ENCODE results near the gene ZBTB4.

ZBTB4 gene

GRCh38 chr17:7479213-7480088 lies at the start of gene ZBTB4:
TSS of gene ZBTB4 (minus strand) at chr17:7479631. CDS start at chr17:7466801, 12,830 bp downstream.
- peak; percentile 21 for DNase-seq

DNA sequence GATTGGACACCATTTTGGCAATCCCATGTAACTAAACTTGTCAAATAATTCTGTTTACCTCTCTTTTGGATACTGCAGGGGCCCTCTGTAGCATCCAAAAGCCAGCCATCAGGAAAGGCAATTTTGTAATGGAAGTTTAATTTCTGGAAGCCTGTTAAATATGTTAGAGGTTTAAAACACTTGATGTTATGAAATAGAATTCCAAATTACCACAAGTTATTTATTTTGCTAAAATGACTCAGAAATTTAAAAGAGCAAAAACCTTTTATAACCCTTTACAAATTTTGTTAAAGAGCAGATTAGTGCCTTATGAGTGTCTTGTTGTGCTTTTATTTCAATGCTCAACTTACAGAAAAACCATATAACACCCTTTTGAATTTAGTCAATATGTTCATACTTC lies 49.4 kb upstream of the ZBTB4 start:
- no peak for DNase-seq

DNA sequence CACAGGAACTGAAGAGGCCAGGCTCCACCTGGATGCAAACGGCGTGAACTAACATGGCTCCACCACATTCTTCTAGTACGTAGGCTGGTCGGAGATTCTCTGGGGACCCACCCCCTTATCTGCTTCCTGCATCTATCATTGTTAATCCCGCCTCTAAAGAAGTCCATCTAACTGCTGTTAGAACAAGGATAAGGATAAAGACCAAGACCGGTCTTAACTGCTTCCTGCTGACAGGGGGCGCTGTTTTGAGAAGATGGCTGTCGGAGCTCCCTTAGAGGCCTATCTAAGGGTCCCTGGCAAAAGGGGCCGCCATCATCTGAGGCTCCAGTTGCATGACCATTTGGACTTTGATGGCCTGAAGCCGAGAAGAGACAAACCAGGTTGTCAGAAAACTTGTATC lies 43.6 kb upstream of the ZBTB4 start:
- DNase-seq, result peak; percentile 3

GRCh38 chr17:7515911-7516610 lies 36.6 kb upstream of the ZBTB4 start:
- DNase-seq, result no peak

- DNase-seq, result no peak
Observed at GRCh38 chr17:7513850-7514419, 34.5 kb upstream of the ZBTB4 start.

GRCh38 chr17:7512824-7513540 lies 33.6 kb upstream of the ZBTB4 start:
- no peak for DNase-seq

GRCh38 chr17:7512105-7512504 lies 32.7 kb upstream of the ZBTB4 start:
- DNase-seq, result no peak

DNA sequence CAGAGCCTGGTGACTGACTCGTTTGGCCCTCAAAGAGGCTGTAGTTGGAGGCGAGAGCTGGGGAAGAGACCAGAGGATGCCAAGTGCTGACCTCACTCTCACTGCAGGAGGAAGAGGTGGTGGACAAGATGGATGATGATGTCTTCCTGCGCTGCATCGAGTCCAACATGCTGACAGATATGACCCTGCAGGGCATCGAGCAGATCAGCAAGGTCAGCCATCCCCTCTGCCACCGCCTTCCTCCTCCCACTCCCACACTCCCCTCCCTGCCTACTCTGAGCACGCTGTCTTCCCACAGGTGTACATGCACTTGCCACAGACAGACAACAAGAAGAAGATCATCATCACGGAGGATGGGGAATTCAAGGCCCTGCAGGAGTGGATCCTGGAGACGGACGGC lies 31.7 kb upstream of the ZBTB4 start:
- no peak for DNase-seq

DNA sequence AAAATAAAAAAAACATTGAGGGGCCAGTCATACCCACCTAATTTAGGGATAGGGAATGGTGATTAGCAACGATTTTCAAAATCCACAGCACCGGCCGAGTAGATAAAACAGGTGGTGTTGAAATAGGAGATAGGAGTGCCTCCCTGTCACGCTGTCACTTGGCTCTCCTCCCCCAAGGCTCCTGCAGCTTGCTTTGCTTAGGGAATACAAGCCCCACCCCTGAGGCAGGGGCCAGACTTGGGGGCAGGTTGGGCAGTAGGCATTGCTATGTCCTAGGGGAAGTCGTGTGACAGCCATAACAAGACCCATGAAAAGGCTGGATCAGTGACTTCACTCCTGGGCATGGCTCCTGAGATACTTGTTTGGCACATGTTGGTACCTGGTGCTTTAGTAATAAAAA lies 30.5 kb upstream of the ZBTB4 start:
- no peak for DNase-seq

DNA sequence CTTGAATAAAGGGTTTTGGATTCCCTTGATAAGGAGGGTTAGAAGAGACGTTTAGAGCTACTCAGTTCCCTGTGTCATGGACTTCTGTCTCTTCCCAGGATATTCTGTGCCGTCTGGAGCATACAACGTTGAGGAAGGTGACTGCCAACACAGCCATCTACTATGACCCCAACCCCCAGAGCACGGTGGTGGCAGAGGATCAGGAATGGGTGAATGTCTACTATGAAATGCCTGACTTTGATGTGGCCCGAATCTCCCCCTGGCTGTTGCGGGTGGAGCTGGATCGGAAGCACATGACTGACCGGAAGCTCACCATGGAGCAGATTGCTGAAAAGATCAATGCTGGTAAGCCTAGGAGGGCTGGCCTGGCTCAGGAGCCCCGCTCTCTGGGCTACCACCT lies 29.4 kb upstream of the ZBTB4 start:
- DNase-seq, result no peak

GRCh38 chr17:7508145-7508544 lies 28.7 kb upstream of the ZBTB4 start:
- no peak for DNase-seq

- DNase-seq, result no peak
Observed at GRCh38 chr17:7503521-7503920, 24.1 kb upstream of the ZBTB4 start.

GRCh38 chr17:7502987-7503386 lies 23.6 kb upstream of the ZBTB4 start:
- no peak for DNase-seq

- DNase-seq, result no peak
Observed at GRCh38 chr17:7502171-7502847, 22.9 kb upstream of the ZBTB4 start.

DNA sequence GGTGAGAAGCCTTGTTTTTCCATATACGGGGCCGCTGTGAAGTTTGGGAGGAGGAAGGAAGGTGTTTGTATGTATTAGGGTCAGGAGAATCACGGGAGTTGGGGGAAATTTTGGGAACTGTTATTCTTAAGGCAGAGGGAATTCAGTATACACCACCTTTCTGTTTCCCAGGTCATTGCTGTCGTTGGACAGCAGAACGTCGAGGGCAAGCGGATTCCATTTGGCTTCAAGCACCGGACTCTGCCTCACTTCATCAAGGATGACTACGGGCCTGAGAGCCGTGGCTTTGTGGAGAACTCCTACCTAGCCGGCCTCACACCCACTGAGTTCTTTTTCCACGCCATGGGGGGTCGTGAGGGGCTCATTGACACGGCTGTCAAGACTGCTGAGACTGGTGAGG lies 22.3 kb upstream of the ZBTB4 start:
- DNase-seq, result no peak

GRCh38 chr17:7499161-7499560 lies 19.7 kb upstream of the ZBTB4 start:
- no peak for DNase-seq

DNA sequence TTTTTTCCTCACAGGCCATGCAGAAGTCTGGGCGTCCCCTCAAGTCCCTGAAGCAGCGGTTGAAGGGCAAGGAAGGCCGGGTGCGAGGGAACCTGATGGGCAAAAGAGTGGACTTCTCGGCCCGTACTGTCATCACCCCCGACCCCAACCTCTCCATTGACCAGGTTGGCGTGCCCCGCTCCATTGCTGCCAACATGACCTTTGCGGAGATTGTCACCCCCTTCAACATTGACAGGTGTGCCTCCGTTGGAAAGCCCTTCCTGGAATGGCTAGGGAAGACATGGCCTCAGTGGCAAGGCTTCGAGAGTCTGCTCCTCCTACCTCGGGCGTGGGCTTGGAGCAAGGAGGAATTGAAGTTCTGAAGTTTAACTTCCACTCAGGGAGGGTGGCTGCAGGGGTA lies 18.2 kb upstream of the ZBTB4 start:
- no peak for DNase-seq

DNA sequence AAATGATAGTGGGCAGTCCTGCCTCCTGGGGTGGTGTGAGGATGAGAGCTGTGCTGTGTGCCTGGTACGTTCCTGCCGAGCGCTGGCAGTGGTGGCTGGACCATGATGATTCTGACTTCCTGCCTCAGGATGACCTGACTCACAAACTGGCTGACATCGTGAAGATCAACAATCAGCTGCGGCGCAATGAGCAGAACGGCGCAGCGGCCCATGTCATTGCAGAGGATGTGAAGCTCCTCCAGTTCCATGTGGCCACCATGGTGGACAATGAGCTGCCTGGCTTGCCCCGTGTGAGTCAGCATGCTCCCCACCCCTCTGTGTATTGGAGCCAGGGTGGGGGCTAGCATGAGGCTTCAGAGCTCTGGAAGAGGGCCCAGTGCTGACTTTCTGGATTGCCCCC lies 17.8 kb upstream of the ZBTB4 start:
- no peak for DNase-seq

DNA sequence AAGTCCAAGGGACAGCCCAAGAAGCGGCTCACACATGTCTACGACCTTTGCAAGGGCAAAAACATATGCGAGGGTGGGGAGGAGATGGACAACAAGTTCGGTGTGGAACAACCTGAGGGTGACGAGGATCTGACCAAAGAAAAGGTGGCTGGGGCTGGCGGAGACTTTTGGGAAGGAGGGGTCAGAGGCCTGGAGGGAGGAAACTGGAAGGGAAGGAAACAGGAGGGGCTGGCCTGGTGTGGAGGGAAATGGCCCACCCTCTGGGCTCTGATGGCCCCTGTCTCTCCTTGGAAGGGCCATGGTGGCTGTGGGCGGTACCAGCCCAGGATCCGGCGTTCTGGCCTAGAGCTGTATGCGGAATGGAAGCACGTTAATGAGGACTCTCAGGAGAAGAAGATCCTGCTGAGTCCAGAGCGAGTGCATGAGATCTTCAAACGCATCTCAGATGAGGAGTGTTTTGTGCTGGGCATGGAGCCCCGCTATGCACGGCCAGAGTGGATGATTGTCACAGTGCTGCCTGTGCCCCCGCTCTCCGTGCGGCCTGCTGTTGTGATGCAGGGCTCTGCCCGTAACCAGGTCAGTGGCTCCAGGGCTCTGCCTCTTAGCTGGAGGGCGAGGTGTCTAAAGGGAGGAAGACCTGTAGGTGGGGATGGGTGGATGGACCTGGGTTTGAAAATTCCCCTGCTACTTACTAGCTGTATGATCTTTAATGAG lies 17.2 kb upstream of the ZBTB4 start:
- no peak for DNase-seq

DNA sequence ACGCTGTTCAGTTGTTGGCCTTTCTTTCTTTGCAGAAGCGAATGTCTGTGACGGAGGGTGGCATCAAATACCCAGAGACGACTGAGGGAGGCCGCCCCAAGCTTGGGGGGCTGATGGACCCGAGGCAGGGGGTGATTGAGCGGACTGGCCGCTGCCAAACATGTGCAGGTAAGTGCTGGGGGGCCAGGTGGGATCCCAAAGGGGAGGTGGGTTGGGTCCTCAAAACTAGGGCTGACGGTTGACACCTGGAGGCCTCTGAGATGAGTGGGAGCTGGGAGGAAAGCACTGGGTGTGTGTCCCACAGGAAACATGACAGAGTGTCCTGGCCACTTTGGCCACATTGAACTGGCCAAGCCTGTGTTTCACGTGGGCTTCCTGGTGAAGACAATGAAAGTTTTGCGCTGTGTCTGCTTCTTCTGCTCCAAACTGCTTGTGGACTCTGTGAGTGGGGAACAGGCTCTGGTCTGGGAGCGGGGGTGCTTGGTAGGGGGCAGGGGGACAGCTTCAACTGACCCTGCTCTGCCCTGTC lies 16.5 kb upstream of the ZBTB4 start:
- no peak for DNase-seq

- no peak for DNase-seq
Observed at GRCh38 chr17:7493941-7494340, 14.5 kb upstream of the ZBTB4 start.

GRCh38 chr17:7491583-7491982 lies 12.2 kb upstream of the ZBTB4 start:
- no peak for DNase-seq

Data from NCI-H1694 treated with DMSO at 0.1 percent for 48 hours (cell line).